CD14-positive monocyte (primary cell): ENCODE measurements around the gene MACROH2A2. TPM values are rescaled to one million over a fixed set of nuclear protein-coding genes. Genes with fewer than 3 reads are reported as not detected.

Source experiments
- DNase-seq, 3 donors: peaks; one replicate each; pipeline ENCODE4 v3.0.0-alpha.2; 2011 to 2022
- H2AFZ ChIP-seq: 2 replicates; pipeline ENCODE4 v1.6.0; 2012; ENCODE audit warnings: mild to moderate bottlenecking, low read depth, low read length, inconsistent platforms; ENCODE audit not compliant: insufficient read depth, poor library complexity, severe bottlenecking
- H3K27ac ChIP-seq, 2 donors: 1 replicate in 1 of 2; 2 replicates in 1 of 2; pipeline ENCODE4 v1.5.1; 2012 to 2013; ENCODE audit warnings: low read length in 2 of 2, control low read depth in 1 of 2, inconsistent platforms in 1 of 2, low read depth in 1 of 2, mild to moderate bottlenecking in 1 of 2
- H3K27me3 ChIP-seq, 2 donors: one replicate each; pipeline versions ENCODE4 v1.6.0 to v1.6.1; 2011 to 2013; ENCODE audit warnings: low read length in 2 of 2; ENCODE audit not compliant: control insufficient read depth in 2 of 2, insufficient read depth in 2 of 2
- H3K36me3 ChIP-seq, 2 donors: replicated peaks in 1 of 2; 1 replicate in 1 of 2; 2 replicates in 1 of 2; pipeline versions ENCODE4 v1.5.1 to v1.6.1; 2012 to 2013; ENCODE audit warnings: low read length in 2 of 2, control low read depth in 1 of 2, inconsistent platforms in 1 of 2, mild to moderate bottlenecking in 1 of 2; ENCODE audit not compliant: insufficient read depth in 2 of 2, control insufficient read depth in 1 of 2
- H3K4me1 ChIP-seq, 2 donors: 1 replicate in 1 of 2; 2 replicates in 1 of 2; pipeline versions ENCODE4 v1.5.1 to v1.6.1; 2012 to 2013; ENCODE audit warnings: low read length in 2 of 2, control low read depth in 1 of 2, inconsistent platforms in 1 of 2, mild to moderate bottlenecking in 1 of 2, moderate library complexity in 1 of 2; ENCODE audit not compliant: insufficient read depth in 2 of 2, control insufficient read depth in 1 of 2
- H3K4me2 ChIP-seq: replicated peaks from 2 replicates; pipeline ENCODE3; 2012; ENCODE audit warnings: low read length, moderate library complexity, mild to moderate bottlenecking; ENCODE audit not compliant: poor library complexity, severe bottlenecking; ENCODE audit errors: extremely low read depth
- H3K4me3 ChIP-seq, 3 experiments: fragments of 200-600 bp in 1 of 3; sonication (generic) in 1 of 3; replicated peaks in 1 of 3; 1 replicate in 2 of 3; 2 replicates in 1 of 3; pipeline ENCODE4 v1.5.1; 2011 to 2013; ENCODE audit warnings: low read length in 3 of 3, mild to moderate bottlenecking in 3 of 3, control low read depth in 2 of 3, low read depth in 2 of 3, inconsistent platforms in 1 of 3, moderate library complexity in 1 of 3
- H3K79me2 ChIP-seq: 2 replicates; pipeline ENCODE4 v1.6.0; 2012; ENCODE audit warnings: mild to moderate bottlenecking, control low read depth, inconsistent platforms, low read length, moderate library complexity; ENCODE audit not compliant: insufficient read depth
- H3K9ac ChIP-seq: 2 replicates; pipeline ENCODE4 v1.6.0; 2017; ENCODE audit warnings: low read length, mild to moderate bottlenecking; ENCODE audit not compliant: insufficient read depth, poor library complexity, severe bottlenecking
- H3K9me3 ChIP-seq, 2 donors: replicated peaks in 1 of 2; 1 replicate in 1 of 2; 2 replicates in 1 of 2; pipeline versions ENCODE4 v1.5.1 to v1.6.1; 2012 to 2013; ENCODE audit warnings: low read length in 2 of 2, control low read depth in 1 of 2; ENCODE audit not compliant: control insufficient read depth in 1 of 2, insufficient read depth in 1 of 2
- H4K20me1 ChIP-seq: 2 replicates; pipeline ENCODE4 v1.6.0; 2012; ENCODE audit warnings: mild to moderate bottlenecking, low read length, control low read depth, moderate library complexity; ENCODE audit not compliant: insufficient read depth
- H3K27ac Mint-ChIP-seq, 7 donors: one replicate each; pipeline ENCODE4 v1.8.0; 2020; ENCODE audit warnings: mild to moderate bottlenecking in 7 of 7, mixed read lengths in 7 of 7, moderate library complexity in 6 of 7, inconsistent platforms in 2 of 7
- H3K27me3 Mint-ChIP-seq, 3 donors: one replicate each; pipeline ENCODE4 v1.8.0; 2021 to 2022; ENCODE audit warnings: low read depth in 3 of 3, mild to moderate bottlenecking in 3 of 3, mixed read lengths in 3 of 3, moderate library complexity in 3 of 3, inconsistent platforms in 1 of 3
- H3K36me3 Mint-ChIP-seq, 2 donors: one replicate each; pipeline ENCODE4 v1.8.0; 2020; ENCODE audit warnings: mixed read lengths in 2 of 2, inconsistent platforms in 1 of 2, mild to moderate bottlenecking in 1 of 2
- H3K4me1 Mint-ChIP-seq: one replicate; pipeline ENCODE4 v1.8.0; 2020; ENCODE audit warnings: mild to moderate bottlenecking, mixed read lengths
- H3K4me3 Mint-ChIP-seq, 2 donors: one replicate each; pipeline ENCODE4 v1.8.0; 2020; ENCODE audit warnings: mild to moderate bottlenecking in 2 of 2, mixed read lengths in 2 of 2, moderate library complexity in 1 of 2
- H3K9me3 Mint-ChIP-seq, 7 donors: one replicate each; pipeline ENCODE4 v1.8.0; 2020 to 2022; ENCODE audit warnings: mixed read lengths in 7 of 7, mild to moderate bottlenecking in 6 of 7, moderate library complexity in 6 of 7, inconsistent platforms in 2 of 7
- CTCF ChIP-seq: fragments of 200-600 bp; IDR thresholded peaks from one replicate; pipeline ENCODE4 v1.8.0; 2022; ENCODE audit warnings: antibody characterized with exemption, mild to moderate bottlenecking
- WGBS: methylation state at CpG from one replicate; pipeline ENCODE4 v1.1.5; 2013; ENCODE audit warnings: missing lambda C conversion rate; ENCODE audit not compliant: insufficient coverage; 5-methylcytosine and 5-hydroxymethylcytosine counted together
- intact Hi-C, 2 donors: fragments of 100-400 bp; cut with micrococcal nuclease; formaldehyde crosslinking; loops; one replicate each; pipeline versions ENCODE4 v1.15.0 to v1.15.1; 2023
- polyA minus RNA-seq: library from RNA; depleted of rRNA, polyadenylated mRNA; stranded (reverse); fragments of >200 nt; gene quantifications from 2 replicates; pipeline ENCODE4 v1.2.3, GENCODE V29; 2012
- polyA plus RNA-seq, 3 donors: library from polyadenylated mRNA; depleted of rRNA in 1 of 3; unstranded in 2 of 3; stranded (reverse) in 1 of 3; fragments of 300-500 nt in 2 of 3; fragments of >200 nt in 1 of 3; fragmentation: Illumina TruSeq in 2 of 3; gene quantifications; 1 replicate in 2 of 3; 2 replicates in 1 of 3; pipeline ENCODE4 v1.2.3, GENCODE V29; 2012 to 2021
- total RNA-seq, 12 experiments: library from RNA in 1 of 12; stranded (reverse) in 1 of 12; fragments of 120-200 nt in 1 of 12; gene quantifications; one replicate each; pipeline ENCODE4 v1.2.4 and lab custom pipeline; 2013 to 2026; ENCODE audit warnings: mixed read lengths in 6 of 12, inconsistent platforms in 1 of 12

MACROH2A2 gene
- total RNA-seq (2013): 2.5 TPM
- polyA plus RNA-seq (1 to 10 TPM; 1.0 to 1.9 (median 1.7) TPM), polyA minus RNA-seq (1.4 and 2.4 TPM in 2 replicates), total RNA-seq (lab: John Stamatoyannopoulos, UW) (0.50 to 5.8 (median 1.4) reads per million in 11 experiments)

DNA sequence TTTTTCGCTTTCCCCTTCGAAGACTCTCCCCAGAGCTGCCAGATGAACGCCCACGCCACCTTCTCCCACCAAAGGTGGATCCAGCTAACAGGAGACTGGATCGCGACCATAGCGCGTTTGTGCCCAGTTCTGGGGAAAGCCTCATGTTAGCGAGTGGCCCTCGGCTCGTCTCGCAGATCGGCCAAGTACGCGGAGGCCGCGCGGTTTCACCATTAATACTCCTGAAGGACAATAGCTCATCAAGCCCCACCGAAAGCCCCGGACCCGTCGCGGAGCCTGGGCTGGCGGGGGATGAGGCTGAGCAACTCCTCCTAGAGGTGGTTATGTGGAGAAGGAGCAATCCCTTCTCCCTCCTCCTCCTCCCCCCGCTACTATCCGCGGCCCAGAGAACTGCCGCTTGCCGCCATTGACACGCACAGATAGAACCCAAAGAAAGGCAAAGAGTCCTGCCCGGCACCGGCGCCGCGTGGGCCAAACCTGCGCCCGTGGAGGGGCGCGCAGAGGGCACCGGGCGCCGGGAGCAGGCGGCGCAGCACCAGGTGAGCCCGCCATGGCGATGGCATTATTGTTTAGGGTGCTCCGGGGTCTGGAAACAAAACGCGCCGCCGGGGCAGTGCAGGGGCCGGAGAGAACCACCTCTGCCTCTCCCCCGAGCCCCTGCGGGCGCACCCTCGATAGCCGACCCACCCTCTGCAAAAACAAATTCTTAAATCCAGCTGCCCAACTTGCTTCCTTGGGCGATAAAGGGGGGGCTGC lies at the start of gene MACROH2A2:
Gene MACROH2A2, plus strand, starts transcription at position 385 of the 756 bp plus-strand sequence. CDS start 22,813 bp downstream, outside the sequence.
- H3K27ac ChIP-seq: no peak within 1 kb of the TSS
- no peaks in the 10 kb centered on the region for H3K36me3 ChIP-seq
- no peaks in the 10 kb centered on the region for H3K79me2 ChIP-seq
- H3K9ac ChIP-seq: peak within 1 kb of the TSS; percentile 16
- Mint-ChIP-seq H3K27ac (no peak within 1 kb of the TSS), H3K27me3 (peaks cover 28 to 49% (median 35%) of the 10 kb centered on the region in 3 donors), H3K4me1 (peaks cover 13% of the 10 kb centered on the region), H3K4me3 (peak within 1 kb of the TSS; percentile 84 to 96), H3K9me3 (peaks cover 0 to 4% (median 2%) of the 10 kb centered on the region in 7 donors), H3K36me3 (no peaks in the 10 kb centered on the region)
- H2AFZ ChIP-seq: peak within 1 kb of the TSS; percentile 84
- H3K4me1 ChIP-seq: peaks cover 9 to 19% of the 10 kb centered on the region in 2 donors
- DNase-seq: no peak
- no peaks in the 10 kb centered on the region for H4K20me1 ChIP-seq
- intact Hi-C loops: no loop called here
- H3K4me2 ChIP-seq: peak within 1 kb of the TSS; percentile 98
- WGBS: under 1% methylated on average over 34 of the region's 58 CpGs
- no peak for TF ChIP-seq CTCF
- peak within 1 kb of the TSS; percentile 58 to 86 (median 64) for H3K4me3 ChIP-seq
- peaks cover 0 to 5% of the 10 kb centered on the region in 2 donors for H3K9me3 ChIP-seq
- peaks cover 20 to 28% of the 10 kb centered on the region in 2 donors for H3K27me3 ChIP-seq

DNA sequence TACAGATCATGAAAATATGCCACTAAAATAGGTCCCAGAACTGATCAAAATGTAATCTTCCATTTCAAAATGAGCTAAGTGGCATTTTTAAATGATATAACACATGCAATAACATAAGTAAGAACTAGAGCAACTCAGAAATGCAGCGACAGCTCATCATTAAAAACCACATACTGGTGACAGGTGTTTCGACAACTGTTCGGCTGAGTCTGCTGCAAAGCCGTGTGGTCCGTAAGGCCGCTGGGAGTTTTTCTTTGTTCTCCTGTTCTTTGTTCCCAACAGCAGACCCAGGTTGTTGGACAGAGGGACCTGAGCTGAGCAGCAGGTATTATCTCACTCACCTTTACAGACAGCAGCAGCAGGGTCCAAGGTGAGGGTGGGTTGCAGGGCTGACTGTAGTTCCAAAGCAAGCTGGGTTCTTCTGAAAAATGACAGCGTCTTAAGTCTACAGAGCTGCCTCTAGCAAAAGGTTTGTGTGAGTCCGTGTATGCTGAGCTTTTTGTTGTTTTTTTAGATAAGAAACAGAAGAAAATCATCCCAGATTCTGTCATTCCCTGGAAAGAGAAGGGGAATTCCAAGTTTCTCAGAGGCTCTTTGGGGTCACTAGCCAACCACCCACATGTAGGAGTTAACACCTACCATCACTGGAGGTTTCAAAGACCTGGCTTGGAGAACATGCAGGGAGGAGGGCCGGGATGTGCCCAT lies 45.4 kb upstream of the MACROH2A2 start:
- intact Hi-C loops: no loop called here
- no peak for DNase-seq
- Histone ChIP-seq H3K4me2 (no peak overlapping the region), H3K4me3 (no peak overlapping the region), H2AFZ (no peak overlapping the region), H3K9ac (no peak overlapping the region), H3K27me3 (peaks cover 6 to 13% of the 10 kb centered on the region in 2 donors), H3K9me3 (no peaks in the 10 kb centered on the region), H3K36me3 (no peaks in the 10 kb centered on the region), H3K79me2 (no peaks in the 10 kb centered on the region), H3K4me1 (no peaks in the 10 kb centered on the region), H3K27ac (no peak overlapping the region), H4K20me1 (no peaks in the 10 kb centered on the region)
- no peak overlapping the region for H3K27ac Mint-ChIP-seq
- no peak for TF ChIP-seq CTCF
- 100% methylated on average over 2 of the region's 9 CpGs for WGBS
- peaks cover 14 to 23% (median 22%) of the 10 kb centered on the region in 3 donors for H3K27me3 Mint-ChIP-seq
- H3K4me1 Mint-ChIP-seq: no peaks in the 10 kb centered on the region
- H3K9me3 Mint-ChIP-seq: peaks cover 1 to 12% (median 4%) of the 10 kb centered on the region in 7 donors
- no peak overlapping the region for H3K4me3 Mint-ChIP-seq
- H3K36me3 Mint-ChIP-seq: no peaks in the 10 kb centered on the region
